H9 (cell line): Measurements from ENCODE around the gene NEXN. TPM values are rescaled to one million over a fixed set of nuclear protein-coding genes. Genes with fewer than 3 reads are reported as not detected.

Experiments used
- DNase-seq: peaks from one replicate; pipeline ENCODE4 v3.0.0-alpha.2; 2017
- H2AFZ ChIP-seq: one replicate; pipeline ENCODE4 v1.6.1; 2013; ENCODE audit warnings: mild to moderate bottlenecking, low read length, control low read depth, moderate library complexity
- H2AK5ac ChIP-seq: 2 replicates; pipeline ENCODE4 v1.6.1; 2013; ENCODE audit warnings: low read length, control low read depth, mixed read lengths; ENCODE audit not compliant: insufficient read length
- H2BK120ac ChIP-seq: one replicate; pipeline ENCODE4 v1.6.1; 2013; ENCODE audit warnings: low read depth, mild to moderate bottlenecking, low read length, control low read depth, inconsistent platforms; ENCODE audit not compliant: poor library complexity, severe bottlenecking
- H2BK12ac ChIP-seq: 2 replicates; pipeline ENCODE4 v1.6.1; 2013; ENCODE audit warnings: low read length, control low read depth, mixed read lengths, low read depth; ENCODE audit not compliant: insufficient read length
- H2BK15ac ChIP-seq: 2 replicates; pipeline ENCODE4 v1.6.1; 2013; ENCODE audit warnings: low read depth, low read length, control low read depth
- H2BK20ac ChIP-seq: one replicate; pipeline ENCODE4 v1.6.1; 2013; ENCODE audit warnings: low read depth, mild to moderate bottlenecking, low read length, control low read depth, inconsistent platforms; ENCODE audit not compliant: poor library complexity, severe bottlenecking
- H2BK5ac ChIP-seq: 2 replicates; pipeline ENCODE4 v1.6.1; 2013; ENCODE audit warnings: low read length, control low read depth, mixed read lengths; ENCODE audit not compliant: insufficient read length
- H3K14ac ChIP-seq: 2 replicates; pipeline ENCODE4 v1.6.1; 2013; ENCODE audit warnings: low read length, control low read depth; ENCODE audit not compliant: insufficient read depth
- H3K18ac ChIP-seq: 2 replicates; pipeline ENCODE4 v1.6.1; 2013; ENCODE audit warnings: low read depth, mild to moderate bottlenecking, mixed read lengths, low read length, control low read depth; ENCODE audit not compliant: insufficient read length
- H3K23ac ChIP-seq: 2 replicates; pipeline ENCODE4 v1.6.1; 2013; ENCODE audit warnings: low read length, control low read depth, mixed read lengths, low read depth; ENCODE audit not compliant: insufficient read length
- H3K23me2 ChIP-seq: 2 replicates; pipeline ENCODE4 v1.6.1; 2013; ENCODE audit warnings: low read depth, mild to moderate bottlenecking, mixed read lengths, low read length, control low read depth; ENCODE audit not compliant: insufficient read length, poor library complexity, severe bottlenecking
- H3K27ac ChIP-seq: 2 replicates; pipeline ENCODE4 v1.5.1; 2013; ENCODE audit warnings: low read length, control low read depth, mixed read lengths, low read depth; ENCODE audit not compliant: insufficient read length
- H3K27me3 ChIP-seq: 2 replicates; pipeline ENCODE4 v1.6.1; 2013; ENCODE audit warnings: low read length, control low read depth, inconsistent platforms; ENCODE audit not compliant: insufficient read depth
- H3K4ac ChIP-seq: 2 replicates; pipeline ENCODE4 v1.6.1; 2013; ENCODE audit warnings: low read depth, mild to moderate bottlenecking, control low read depth, inconsistent platforms, low read length, moderate library complexity
- H3K4me1 ChIP-seq: 2 replicates; pipeline ENCODE4 v1.6.1; 2013; ENCODE audit warnings: low read length, control low read depth, inconsistent platforms; ENCODE audit not compliant: insufficient read depth
- H3K4me2 ChIP-seq: 2 replicates; pipeline ENCODE4 v1.6.1; 2013; ENCODE audit warnings: low read length, control low read depth, mixed read lengths; ENCODE audit not compliant: insufficient read length, insufficient read depth
- H3K56ac ChIP-seq: 2 replicates; pipeline ENCODE4 v1.6.1; 2013; ENCODE audit warnings: low read depth, mild to moderate bottlenecking, mixed read lengths, low read length, control low read depth; ENCODE audit not compliant: insufficient read length
- H3K79me1 ChIP-seq: 2 replicates; pipeline ENCODE4 v1.6.1; 2013; ENCODE audit warnings: low read depth, mild to moderate bottlenecking, moderate library complexity, low read length, control low read depth, inconsistent platforms; ENCODE audit not compliant: insufficient read depth, poor library complexity, severe bottlenecking
- H3K79me2 ChIP-seq: 2 replicates; pipeline ENCODE4 v1.6.1; 2013; ENCODE audit warnings: low read length, control low read depth, inconsistent platforms; ENCODE audit not compliant: insufficient read depth
- H3K9ac ChIP-seq: 2 replicates; pipeline ENCODE4 v1.6.1; 2013; ENCODE audit warnings: low read length, control low read depth, mixed read lengths; ENCODE audit not compliant: insufficient read length; ENCODE audit errors: extremely low read depth
- H3K9me3 ChIP-seq: one replicate; pipeline ENCODE4 v1.6.1; 2013; ENCODE audit warnings: low read depth, low read length, inconsistent platforms; ENCODE audit not compliant: control insufficient read depth
- H3T11ph ChIP-seq: one replicate; pipeline ENCODE4 v1.6.1; 2013; ENCODE audit warnings: mild to moderate bottlenecking, low read length, control low read depth, inconsistent platforms
- H4K20me1 ChIP-seq: one replicate; pipeline ENCODE4 v1.6.1; 2013; ENCODE audit not compliant: control insufficient read depth, insufficient read length, insufficient read depth
- H4K5ac ChIP-seq: 2 replicates; pipeline ENCODE4 v1.6.1; 2013; ENCODE audit warnings: low read depth, mild to moderate bottlenecking, mixed read lengths, low read length, control low read depth; ENCODE audit not compliant: insufficient read length
- H4K8ac ChIP-seq: replicated peaks from 2 replicates; pipeline ENCODE4 v1.6.1; 2013; ENCODE audit warnings: low read length, control low read depth, mixed read lengths, low read depth; ENCODE audit not compliant: insufficient read length
- H4K91ac ChIP-seq: 2 replicates; pipeline ENCODE4 v1.6.1; 2013; ENCODE audit warnings: low read depth, mild to moderate bottlenecking, moderate library complexity, mixed read lengths, low read length, control low read depth; ENCODE audit not compliant: insufficient read length
- H3K27ac Mint-ChIP-seq, 3 experiments: 2 replicates in 2 of 3; 3 replicates in 1 of 3; pipeline ENCODE4 v1.8.0; 2020 to 2021; ENCODE audit warnings: mixed read lengths in 3 of 3, mild to moderate bottlenecking in 1 of 3, moderate library complexity in 1 of 3
- H3K27me3 Mint-ChIP-seq: 2 replicates; pipeline ENCODE4 v1.8.0; 2021; ENCODE audit warnings: low read depth, mild to moderate bottlenecking, moderate library complexity, mixed read lengths
- H3K36me3 Mint-ChIP-seq, 3 experiments: 2 replicates in 2 of 3; 3 replicates in 1 of 3; pipeline ENCODE4 v1.8.0; 2020 to 2021; ENCODE audit warnings: low read depth in 3 of 3, mixed read lengths in 3 of 3; ENCODE audit not compliant: insufficient read depth in 1 of 3
- H3K4me1 Mint-ChIP-seq, 2 experiments: 2 replicates each; pipeline ENCODE4 v1.8.0; 2020; ENCODE audit warnings: mixed read lengths in 2 of 2
- H3K4me3 Mint-ChIP-seq, 2 experiments: 2 replicates in 1 of 2; 3 replicates in 1 of 2; pipeline ENCODE4 v1.8.0; 2020 to 2021; ENCODE audit warnings: mild to moderate bottlenecking in 2 of 2, mixed read lengths in 2 of 2, moderate library complexity in 1 of 2
- H3K9me3 Mint-ChIP-seq, 2 experiments: 2 replicates in 1 of 2; 3 replicates in 1 of 2; pipeline ENCODE4 v1.8.0; 2020; ENCODE audit warnings: mild to moderate bottlenecking in 2 of 2, mixed read lengths in 2 of 2, moderate library complexity in 1 of 2
- CTCF ChIP-seq: fragments of 200-600 bp; sonication (generic); conservative IDR thresholded peaks from 3 replicates; pipeline ENCODE4 v1.8.0; 2021; ENCODE audit warnings: antibody characterized with exemption, mild to moderate bottlenecking
- total RNA-seq: library from RNA; stranded (reverse); gene quantifications from 2 replicates; pipeline ENCODE4 v1.2.1, GENCODE V29; 2021

NEXN gene
- total RNA-seq, 1 experiment from 2014 or later, result 3.2 TPM

- TF ChIP-seq CTCF, result no peak
- Histone ChIP-seq H3K27me3 (no peaks in the 10 kb centered on the region), H3K9ac (no peak overlapping the region), H4K91ac (no peak overlapping the region), H3K4me2 (no peak overlapping the region), H3K18ac (no peak overlapping the region), H3K56ac (no peak overlapping the region), H4K8ac (no peak overlapping the region), H2BK12ac (no peak overlapping the region), H3K4me1 (no peaks in the 10 kb centered on the region), H2AFZ (no peak overlapping the region), H3K27ac (no peak overlapping the region), H2BK15ac (no peak overlapping the region), H3K79me2 (no peaks in the 10 kb centered on the region), H3K23ac (no peak overlapping the region), H4K20me1 (no peaks in the 10 kb centered on the region), H3K9me3 (no peaks in the 10 kb centered on the region), H3T11ph (no peak overlapping the region), H3K79me1 (no peaks in the 10 kb centered on the region), H2AK5ac (no peak overlapping the region), H3K23me2 (no peaks in the 10 kb centered on the region), H3K14ac (no peak overlapping the region), H4K5ac (no peak overlapping the region), H2BK20ac (no peak overlapping the region), H3K4ac (no peak overlapping the region), H2BK120ac (no peak overlapping the region), H2BK5ac (no peak overlapping the region)
- H3K9me3 Mint-ChIP-seq, result no peaks in the 10 kb centered on the region
- peak overlapping the region in 1 of 3 experiments; percentile 46; a peak in 2 of 7 replicates for H3K27ac Mint-ChIP-seq
- peaks cover 2 to 17% (median 10%) of the 10 kb centered on the region in 3 experiments; a peak in 4 of 7 replicates for H3K36me3 Mint-ChIP-seq
- H3K27me3 Mint-ChIP-seq, result no peaks in the 10 kb centered on the region
- H3K4me3 Mint-ChIP-seq, result no peak overlapping the region
- no peak for DNase-seq
- H3K4me1 Mint-ChIP-seq, result 0 out of 4 replicates have a peak, but pooled peaks cover 0 to 4% of the 10 kb centered on the region in 2 experiments
These were observed 50.2 kb downstream of the NEXN start for GRCh38 chr1:77938651-77939050.
